ENCODE results near the gene EXOC4.

The EXOC4 gene

DNA sequence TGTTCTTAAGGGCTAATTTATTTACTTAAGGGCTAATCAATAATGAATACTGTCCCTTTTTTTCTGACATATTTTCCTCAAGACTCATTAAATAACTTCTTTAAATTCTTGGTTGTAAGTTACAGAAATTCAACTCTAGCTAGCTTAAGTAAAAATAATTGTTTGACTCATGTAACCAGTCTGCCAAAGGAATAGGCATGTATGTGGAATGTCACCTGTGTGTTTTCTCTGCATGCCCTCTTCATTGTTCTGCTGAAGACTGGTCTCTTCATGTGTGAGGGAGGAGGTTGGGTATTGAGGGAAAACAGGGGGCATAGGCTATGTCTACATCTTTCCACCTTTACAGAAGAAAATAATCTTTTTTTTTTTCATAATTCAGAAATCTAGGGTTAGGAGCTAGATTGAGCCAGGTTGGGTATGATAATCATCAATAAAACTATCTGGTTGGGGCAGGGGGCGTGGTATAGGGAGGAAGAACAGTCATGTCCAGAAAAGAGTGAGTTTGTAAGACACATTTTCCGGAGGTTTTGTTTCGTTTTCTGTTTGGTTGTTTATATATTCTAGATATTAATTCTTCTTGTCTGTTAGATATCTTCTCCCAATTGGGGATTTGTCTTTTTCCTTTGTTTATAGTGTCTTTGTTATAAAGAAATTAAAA lies 37.9 kb downstream of the EXOC4 start:
- H3K4me3 ChIP-seq (ENCODE audit: low read length), result no peak overlapping the region
- H3K23ac ChIP-seq (ENCODE audit: low read length), result no peak overlapping the region
- H3K27me3 ChIP-seq (ENCODE audit: insufficient read depth, low read length, poor library complexity), result no peaks in the 10 kb centered on the region
- no peak overlapping the region for H2BK15ac ChIP-seq (replicated peaks; ENCODE audit: low read depth)
- H3K9ac ChIP-seq (ENCODE audit: low read length), result no peak overlapping the region
- no peaks in the 10 kb centered on the region for H3K4me1 ChIP-seq (ENCODE audit: control insufficient read depth, low read depth, low read length)
- H3K36me3 ChIP-seq (ENCODE audit: control insufficient read depth, insufficient read depth, low read length), result no peaks in the 10 kb centered on the region
- H3K56ac ChIP-seq (ENCODE audit: low read length), result no peak overlapping the region
- no peaks in the 10 kb centered on the region for H3K79me1 ChIP-seq (ENCODE audit: low read length)
- no peak overlapping the region for H3K27ac ChIP-seq (ENCODE audit: low read depth, low read length)
- no peak for DNase-seq
- no CpG with 5 or more reads among the region's 3 CpGs for WGBS (ENCODE audit: extremely low coverage, insufficient coverage, low lambda C conversion rate)
- H2BK120ac ChIP-seq (ENCODE audit: low read depth, low read length), result no peak overlapping the region
- no peak overlapping the region for H3K4me2 ChIP-seq (ENCODE audit: low read length)
- no peak overlapping the region for H4K8ac ChIP-seq (ENCODE audit: low read depth, low read length)
- H2BK5ac ChIP-seq (ENCODE audit: low read length), result no peak overlapping the region
- no peak overlapping the region for H4K5ac ChIP-seq (ENCODE audit: low read length)
- no peak overlapping the region for H2AK5ac ChIP-seq (ENCODE audit: low read length)
- H3K18ac ChIP-seq (ENCODE audit: low read length), result no peak overlapping the region
- no peak overlapping the region for H3K4ac ChIP-seq (ENCODE audit: low read depth, low read length)
- no peaks in the 10 kb centered on the region for H3K79me2 ChIP-seq (ENCODE audit: control insufficient read depth, insufficient read depth, low read length)

DNA sequence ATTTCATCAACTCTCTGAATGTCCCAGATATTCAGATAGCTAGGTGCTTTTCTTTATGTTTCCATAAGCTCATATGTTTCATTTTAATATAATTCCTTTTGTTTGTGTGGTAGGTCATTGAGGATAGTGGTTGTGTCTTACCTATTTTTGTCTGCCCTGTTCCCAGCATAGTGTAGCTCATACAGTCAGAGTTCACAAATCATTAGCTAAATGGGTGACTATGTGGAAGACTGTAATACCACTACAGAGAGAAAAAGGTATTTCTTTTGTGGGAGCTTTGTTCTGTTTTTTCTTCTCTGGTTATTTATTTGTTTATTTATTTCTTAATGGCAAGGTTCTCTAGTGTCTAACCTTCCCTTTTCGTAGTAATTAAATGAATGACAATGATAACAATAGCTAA lies 39.8 kb downstream of the EXOC4 start:
- no peak overlapping the region for H3K23ac ChIP-seq (ENCODE audit: low read length)
- H3K4me2 ChIP-seq (ENCODE audit: low read length), result no peak overlapping the region
- H3K27me3 ChIP-seq (ENCODE audit: insufficient read depth, low read length, poor library complexity), result no peaks in the 10 kb centered on the region
- no peak overlapping the region for H2BK5ac ChIP-seq (ENCODE audit: low read length)
- H4K8ac ChIP-seq (ENCODE audit: low read depth, low read length), result no peak overlapping the region
- H2AK5ac ChIP-seq (ENCODE audit: low read length), result no peak overlapping the region
- H3K79me1 ChIP-seq (ENCODE audit: low read length), result no peaks in the 10 kb centered on the region
- no CpG with 5 or more reads among the region's 1 CpG for WGBS (ENCODE audit: extremely low coverage, insufficient coverage, low lambda C conversion rate)
- no peak overlapping the region for H3K27ac ChIP-seq (ENCODE audit: low read depth, low read length)
- no peak overlapping the region for H3K56ac ChIP-seq (ENCODE audit: low read length)
- no peaks in the 10 kb centered on the region for H3K36me3 ChIP-seq (ENCODE audit: control insufficient read depth, insufficient read depth, low read length)
- no peak overlapping the region for H3K18ac ChIP-seq (ENCODE audit: low read length)
- H2BK120ac ChIP-seq (ENCODE audit: low read depth, low read length), result no peak overlapping the region
- H3K9ac ChIP-seq (ENCODE audit: low read length), result no peak overlapping the region
- no peaks in the 10 kb centered on the region for H3K79me2 ChIP-seq (ENCODE audit: control insufficient read depth, insufficient read depth, low read length)
- no peak overlapping the region for H2BK15ac ChIP-seq (replicated peaks; ENCODE audit: low read depth)
- DNase-seq, result no peak
- no peak overlapping the region for H3K4me3 ChIP-seq (ENCODE audit: low read length)
- no peaks in the 10 kb centered on the region for H3K4me1 ChIP-seq (ENCODE audit: control insufficient read depth, low read depth, low read length)
- H4K5ac ChIP-seq (ENCODE audit: low read length), result no peak overlapping the region
- H3K4ac ChIP-seq (ENCODE audit: low read depth, low read length), result no peak overlapping the region

DNA sequence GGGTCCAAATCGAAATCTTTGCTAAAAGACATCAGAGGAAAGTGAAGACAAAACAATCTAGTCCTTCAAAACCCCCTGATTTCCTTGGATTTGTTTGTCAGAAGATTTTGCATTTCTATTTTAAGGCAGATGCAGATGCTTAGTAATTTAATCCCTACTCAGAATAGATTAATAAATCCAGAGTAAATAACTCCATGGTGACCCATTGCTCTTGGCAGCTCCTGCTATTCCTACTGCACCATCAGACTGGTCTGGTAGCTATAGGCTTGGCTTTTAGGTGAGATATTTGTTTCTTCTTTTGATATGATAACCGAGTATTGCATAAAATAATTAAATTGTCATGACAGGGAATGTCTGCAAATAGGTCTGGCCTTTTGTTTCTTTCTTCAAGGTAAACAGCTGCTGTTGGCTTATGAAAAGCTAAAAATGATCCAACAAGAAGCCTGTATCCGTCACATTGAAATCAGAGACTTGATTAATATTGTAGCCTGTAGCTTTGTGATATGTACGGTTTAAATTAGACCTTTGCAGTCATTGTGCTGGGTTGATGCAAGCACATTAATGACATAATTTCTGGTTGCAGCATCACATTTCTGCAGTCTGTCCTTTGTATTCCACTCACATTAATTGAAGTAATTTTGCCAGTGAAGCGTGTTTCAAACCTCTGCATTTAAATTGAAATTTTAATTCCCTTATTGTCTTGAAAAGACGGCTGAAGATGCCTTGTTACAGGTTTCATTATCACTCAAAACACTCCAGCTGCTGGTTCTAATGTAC lies 40.7 kb downstream of the EXOC4 start:
- Histone ChIP-seq H3K4me3 (ENCODE audit: low read length) (no peak overlapping the region), H3K4me1 (ENCODE audit: control insufficient read depth, low read depth, low read length) (no peaks in the 10 kb centered on the region), H3K27me3 (ENCODE audit: insufficient read depth, low read length, poor library complexity) (no peaks in the 10 kb centered on the region), H2BK15ac (replicated peaks; ENCODE audit: low read depth) (no peak overlapping the region), H3K79me2 (ENCODE audit: control insufficient read depth, insufficient read depth, low read length) (no peaks in the 10 kb centered on the region), H3K27ac (ENCODE audit: low read depth, low read length) (no peak overlapping the region), H2AK5ac (ENCODE audit: low read length) (no peak overlapping the region), H2BK5ac (ENCODE audit: low read length) (no peak overlapping the region), H3K4me2 (ENCODE audit: low read length) (no peak overlapping the region), H3K79me1 (ENCODE audit: low read length) (no peaks in the 10 kb centered on the region), H3K56ac (ENCODE audit: low read length) (no peak overlapping the region), H3K23ac (ENCODE audit: low read length) (no peak overlapping the region), H3K4ac (ENCODE audit: low read depth, low read length) (no peak overlapping the region), H2BK120ac (ENCODE audit: low read depth, low read length) (no peak overlapping the region), H3K18ac (ENCODE audit: low read length) (no peak overlapping the region), H4K8ac (ENCODE audit: low read depth, low read length) (no peak overlapping the region), H3K36me3 (ENCODE audit: control insufficient read depth, insufficient read depth, low read length) (no peaks in the 10 kb centered on the region), H3K9ac (ENCODE audit: low read length) (no peak overlapping the region), H4K5ac (ENCODE audit: low read length) (no peak overlapping the region)
- no CpG with 5 or more reads among the region's 6 CpGs for WGBS (ENCODE audit: extremely low coverage, insufficient coverage, low lambda C conversion rate)
- no peak for DNase-seq

DNA sequence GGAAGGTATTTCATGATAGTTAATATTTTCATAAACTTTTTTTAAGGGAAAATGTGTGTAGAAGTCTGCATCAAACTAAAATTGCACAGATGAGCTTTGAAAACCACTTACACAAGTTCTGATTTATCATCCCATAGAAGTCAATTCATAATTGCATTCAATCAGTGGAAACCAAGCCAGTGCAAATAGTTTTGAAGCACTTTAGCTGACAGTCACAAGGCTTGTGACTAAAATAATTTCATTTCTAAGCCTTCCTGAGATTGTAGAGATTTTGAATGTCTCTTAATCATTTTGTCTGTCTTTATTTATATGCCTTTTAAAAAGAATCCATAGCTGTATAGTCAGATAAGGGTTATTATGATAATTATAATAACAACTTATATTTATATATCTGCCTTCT lies 41.4 kb downstream of the EXOC4 start:
- H3K36me3 ChIP-seq (ENCODE audit: control insufficient read depth, insufficient read depth, low read length), result no peaks in the 10 kb centered on the region
- DNase-seq, result no peak
- no peak overlapping the region for H4K8ac ChIP-seq (ENCODE audit: low read depth, low read length)
- H3K9ac ChIP-seq (ENCODE audit: low read length), result no peak overlapping the region
- no peak overlapping the region for H4K5ac ChIP-seq (ENCODE audit: low read length)
- no peak overlapping the region for H2BK5ac ChIP-seq (ENCODE audit: low read length)
- no peak overlapping the region for H3K18ac ChIP-seq (ENCODE audit: low read length)
- no peak overlapping the region for H3K4me3 ChIP-seq (ENCODE audit: low read length)
- H3K79me2 ChIP-seq (ENCODE audit: control insufficient read depth, insufficient read depth, low read length), result no peaks in the 10 kb centered on the region
- no peak overlapping the region for H3K4me2 ChIP-seq (ENCODE audit: low read length)
- H3K27ac ChIP-seq (ENCODE audit: low read depth, low read length), result no peak overlapping the region
- no peaks in the 10 kb centered on the region for H3K79me1 ChIP-seq (ENCODE audit: low read length)
- no peak overlapping the region for H3K23ac ChIP-seq (ENCODE audit: low read length)
- no peaks in the 10 kb centered on the region for H3K4me1 ChIP-seq (ENCODE audit: control insufficient read depth, low read depth, low read length)
- no peak overlapping the region for H2AK5ac ChIP-seq (ENCODE audit: low read length)
- H2BK15ac ChIP-seq (replicated peaks; ENCODE audit: low read depth), result no peak overlapping the region
- no peak overlapping the region for H3K56ac ChIP-seq (ENCODE audit: low read length)
- H2BK120ac ChIP-seq (ENCODE audit: low read depth, low read length), result no peak overlapping the region
- H3K4ac ChIP-seq (ENCODE audit: low read depth, low read length), result no peak overlapping the region
- H3K27me3 ChIP-seq (ENCODE audit: insufficient read depth, low read length, poor library complexity), result no peaks in the 10 kb centered on the region

DNA sequence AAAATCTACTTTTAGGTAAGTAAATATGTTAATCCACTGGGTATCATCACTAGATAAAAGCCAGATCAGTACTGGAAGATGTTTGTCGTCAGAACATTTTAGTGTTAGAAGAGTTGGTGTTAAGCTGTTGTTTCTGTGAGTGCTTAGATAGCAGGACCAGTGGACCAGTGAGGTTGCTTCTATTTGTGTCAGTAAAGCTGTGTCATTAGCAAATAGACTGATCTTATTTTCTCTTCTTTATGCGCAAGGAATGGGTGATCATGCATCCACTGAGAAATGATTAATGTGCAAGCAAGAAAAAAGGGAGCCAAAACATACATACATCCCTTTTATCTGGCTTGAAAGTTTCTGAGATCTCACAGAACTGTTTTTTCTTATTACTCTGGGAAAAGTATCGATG lies 42.6 kb downstream of the EXOC4 start:
- H2AK5ac ChIP-seq (ENCODE audit: low read length), result no peak overlapping the region
- H3K56ac ChIP-seq (ENCODE audit: low read length), result no peak overlapping the region
- no peak overlapping the region for H3K4ac ChIP-seq (ENCODE audit: low read depth, low read length)
- no peak for DNase-seq
- no peak overlapping the region for H2BK15ac ChIP-seq (replicated peaks; ENCODE audit: low read depth)
- H3K9ac ChIP-seq (ENCODE audit: low read length), result no peak overlapping the region
- no peak overlapping the region for H2BK120ac ChIP-seq (ENCODE audit: low read depth, low read length)
- H4K8ac ChIP-seq (ENCODE audit: low read depth, low read length), result no peak overlapping the region
- WGBS (ENCODE audit: extremely low coverage, insufficient coverage, low lambda C conversion rate), result no CpG with 5 or more reads among the region's 3 CpGs
- H3K79me2 ChIP-seq (ENCODE audit: control insufficient read depth, insufficient read depth, low read length), result no peaks in the 10 kb centered on the region
- no peaks in the 10 kb centered on the region for H3K79me1 ChIP-seq (ENCODE audit: low read length)
- no peaks in the 10 kb centered on the region for H3K27me3 ChIP-seq (ENCODE audit: insufficient read depth, low read length, poor library complexity)
- no peak overlapping the region for H3K4me3 ChIP-seq (ENCODE audit: low read length)
- H2BK5ac ChIP-seq (ENCODE audit: low read length), result no peak overlapping the region
- H4K5ac ChIP-seq (ENCODE audit: low read length), result no peak overlapping the region
- no peaks in the 10 kb centered on the region for H3K36me3 ChIP-seq (ENCODE audit: control insufficient read depth, insufficient read depth, low read length)
- no peak overlapping the region for H3K18ac ChIP-seq (ENCODE audit: low read length)
- H3K4me2 ChIP-seq (ENCODE audit: low read length), result no peak overlapping the region
- peaks cover 3% of the 10 kb centered on the region for H3K4me1 ChIP-seq (ENCODE audit: control insufficient read depth, low read depth, low read length)
- no peak overlapping the region for H3K23ac ChIP-seq (ENCODE audit: low read length)
- H3K27ac ChIP-seq (ENCODE audit: low read depth, low read length), result no peak overlapping the region

DNA sequence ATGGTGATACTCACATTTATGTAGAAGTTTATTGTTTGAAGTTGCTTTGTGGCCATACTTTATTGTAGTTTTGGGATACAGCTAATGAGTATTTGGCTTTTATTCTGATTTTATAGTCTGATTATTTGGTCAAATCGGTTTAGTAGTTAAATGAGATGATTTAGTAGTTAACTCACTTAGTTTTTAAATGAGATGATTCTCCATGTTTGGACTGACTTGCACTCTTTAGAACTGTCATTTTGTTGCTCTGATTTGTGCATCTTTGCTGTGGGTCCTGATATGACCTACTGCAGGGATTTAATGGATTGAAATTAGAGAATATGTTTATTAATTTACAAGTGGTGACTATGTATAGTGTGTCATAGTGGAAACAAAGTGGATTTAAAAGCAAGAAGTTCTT lies 44.2 kb downstream of the EXOC4 start:
- Histone ChIP-seq H3K27ac (ENCODE audit: low read depth, low read length) (no peak overlapping the region), H3K4me2 (ENCODE audit: low read length) (no peak overlapping the region), H3K79me2 (ENCODE audit: control insufficient read depth, insufficient read depth, low read length) (no peaks in the 10 kb centered on the region), H3K18ac (ENCODE audit: low read length) (no peak overlapping the region), H3K4me1 (ENCODE audit: control insufficient read depth, low read depth, low read length) (peaks cover 3% of the 10 kb centered on the region), H2AK5ac (ENCODE audit: low read length) (no peak overlapping the region), H3K9ac (ENCODE audit: low read length) (no peak overlapping the region), H3K4ac (ENCODE audit: low read depth, low read length) (no peak overlapping the region), H3K56ac (ENCODE audit: low read length) (no peak overlapping the region), H3K4me3 (ENCODE audit: low read length) (no peak overlapping the region), H4K8ac (ENCODE audit: low read depth, low read length) (no peak overlapping the region), H3K27me3 (ENCODE audit: insufficient read depth, low read length, poor library complexity) (no peaks in the 10 kb centered on the region), H3K36me3 (ENCODE audit: control insufficient read depth, insufficient read depth, low read length) (no peaks in the 10 kb centered on the region), H3K23ac (ENCODE audit: low read length) (no peak overlapping the region), H3K79me1 (ENCODE audit: low read length) (no peaks in the 10 kb centered on the region), H2BK15ac (replicated peaks; ENCODE audit: low read depth) (no peak overlapping the region), H2BK5ac (ENCODE audit: low read length) (no peak overlapping the region), H4K5ac (ENCODE audit: low read length) (no peak overlapping the region), H2BK120ac (ENCODE audit: low read depth, low read length) (no peak overlapping the region)
- no peak for DNase-seq
- WGBS (ENCODE audit: extremely low coverage, insufficient coverage, low lambda C conversion rate), result 100% methylated on average over 1 of the region's 1 CpG
